A549 (cell line): ENCODE results near the gene ZIC2. TPM values are rescaled to one million over a fixed set of nuclear protein-coding genes. Genes with fewer than 3 reads are reported as not detected.

ENCODE experiments used
- ATAC-seq, 2 experiments: fragments of 200-7000 bp in 1 of 2; fragments of >200 bp in 1 of 2; cut with Nextera tagmentation in 1 of 2; cut with Tn5 transposase in 1 of 2; 3 replicates each; pipeline versions ENCODE4 v1.8.0 to v1.9.1; 2018 to 2020; ENCODE audit warnings: mild to moderate bottlenecking in 1 of 2, moderate library complexity in 1 of 2
- CTCF ChIA-PET: fragments of 300-600 bp; sonication (Branson Sonifier 250); formaldehyde crosslinking; extraction: SDS; loops from one replicate; lab custom pipeline; 2021; ENCODE audit warnings: antibody characterized with exemption, inconsistent platforms; lab: Yijun Ruan, JAX
- POLR2A ChIA-PET: fragments of 350-600 bp; formaldehyde crosslinking; extraction: SDS; loops from one replicate; lab custom pipeline; 2021; ENCODE audit warnings: antibody characterized with exemption, inconsistent platforms; lab: Yijun Ruan, JAX
- DNase-seq, 2 experiments: peaks; one replicate each; pipeline versions ENCODE4 v3.0.0 to v3.0.0-alpha.2; 2011 to 2016; ENCODE audit warnings: low read depth in 1 of 2, low spot score in 1 of 2
- FAIRE-seq: peaks from 2 replicates; lab custom pipeline; 2011; peaks lifted over from hg19 to GRCh38; lab: Jason Lieb, UNC
- H3K27ac ChIP-seq, 2 experiments: fragments of >200 bp; sonication (Bioruptor Twin); formaldehyde crosslinking; 3 replicates each; pipeline ENCODE4 v1.5.1; 2016 to 2017
- H3K4me1 ChIP-seq: fragments of >200 bp; sonication (Bioruptor Twin); formaldehyde crosslinking; 3 replicates; pipeline ENCODE4 v1.6.1; 2016
- H3K4me2 ChIP-seq: fragments of >200 bp; sonication (Bioruptor Twin); formaldehyde crosslinking; 3 replicates; pipeline ENCODE4 v1.6.1; 2016
- H3K4me3 ChIP-seq: fragments of >200 bp; sonication (Bioruptor Twin); formaldehyde crosslinking; 3 replicates; pipeline ENCODE4 v1.5.1; 2016
- H3K9me3 ChIP-seq: fragments of >200 bp; sonication (Bioruptor Twin); formaldehyde crosslinking; 3 replicates; pipeline ENCODE4 v1.6.1; 2016
- CEBPB ChIP-seq, 2 experiments: fragments of >200 bp in 1 of 2; sonication (Bioruptor Twin) in 1 of 2; formaldehyde crosslinking in 1 of 2; IDR thresholded peaks; 2 replicates each; pipeline ENCODE4 v1.6.1; 2012 to 2016
- CHD4 ChIP-seq: fragments of 200-600 bp; sonication (generic); IDR thresholded peaks from 2 replicates; pipeline ENCODE4 v1.6.1; 2016; ENCODE audit warnings: antibody characterized with exemption, mild to moderate bottlenecking, borderline replicate concordance
- GATA3 ChIP-seq: IDR thresholded peaks from 2 replicates; pipeline ENCODE4 v1.6.1; 2012; ENCODE audit warnings: borderline replicate concordance
- HEYL ChIP-seq: fragments of 250-450 bp; sonication (Bioruptor Pico); IDR thresholded peaks from 2 replicates; pipeline ENCODE4 v1.8.0; 2021; ENCODE audit warnings: mild to moderate bottlenecking, moderate library complexity
- HOXA7 ChIP-seq: fragments of 250-450 bp; sonication (Bioruptor Pico); IDR thresholded peaks from 2 replicates; pipeline ENCODE4 v1.5.0; 2020; ENCODE audit warnings: mild to moderate bottlenecking, moderate library complexity
- HOXB5 ChIP-seq: fragments of 250-450 bp; sonication (Bioruptor Pico); IDR thresholded peaks from 2 replicates; pipeline ENCODE4 v1.5.0; 2020; ENCODE audit warnings: mild to moderate bottlenecking, moderate library complexity
- KDM1A ChIP-seq: fragments of 200-600 bp; sonication (generic); IDR thresholded peaks from 2 replicates; pipeline ENCODE4 v1.6.1; 2016; ENCODE audit warnings: low read depth, mild to moderate bottlenecking
- KDM5A ChIP-seq: fragments of 200-600 bp; sonication (generic); IDR thresholded peaks from 2 replicates; pipeline ENCODE4 v1.6.1; 2016; ENCODE audit warnings: antibody characterized with exemption, mild to moderate bottlenecking
- MAFK ChIP-seq: fragments of 450-650 bp; IDR thresholded peaks from 2 replicates; pipeline ENCODE4 v1.6.1; 2014; ENCODE audit not compliant: partially characterized antibody
- MAZ ChIP-seq: fragments of 150-350 bp; IDR thresholded peaks from 2 replicates; pipeline ENCODE4 v1.6.1; 2014; ENCODE audit warnings: antibody characterized with exemption, low read depth, low read length, borderline replicate concordance
- NR3C1 ChIP-seq: fragments of >200 bp; sonication (Bioruptor Twin); formaldehyde crosslinking; IDR thresholded peaks from 3 replicates; pipeline ENCODE4 v1.6.1; 2017
- PHF8 ChIP-seq: fragments of 200-600 bp; sonication (generic); IDR thresholded peaks from 2 replicates; pipeline ENCODE4 v1.6.1; 2016; ENCODE audit warnings: low read depth, mild to moderate bottlenecking, antibody characterized with exemption, moderate library complexity, borderline replicate concordance
- RARB ChIP-seq: fragments of 250-450 bp; sonication (Bioruptor Pico); IDR thresholded peaks from 2 replicates; pipeline ENCODE4 v1.8.0; 2021; ENCODE audit warnings: mild to moderate bottlenecking, moderate library complexity
- RFX5 ChIP-seq: fragments of 450-650 bp; IDR thresholded peaks from 2 replicates; pipeline ENCODE4 v1.7.1; 2014; ENCODE audit warnings: antibody characterized with exemption, mild to moderate bottlenecking, moderate library complexity
- RNF2 ChIP-seq: fragments of 200-600 bp; sonication (generic); IDR thresholded peaks from 2 replicates; pipeline ENCODE4 v1.6.1; 2016; ENCODE audit warnings: low read depth, mild to moderate bottlenecking, antibody characterized with exemption, moderate library complexity, borderline replicate concordance
- SMC3 ChIP-seq: fragments of >200 bp; sonication (Bioruptor Twin); formaldehyde crosslinking; IDR thresholded peaks from 3 replicates; pipeline ENCODE4 v1.6.1; 2018; ENCODE audit warnings: inconsistent platforms
- ZNF302 ChIP-seq: fragments of 250-450 bp; sonication (Bioruptor Pico); IDR thresholded peaks from 2 replicates; pipeline ENCODE4 v1.9.0; 2021; ENCODE audit warnings: inconsistent platforms, mild to moderate bottlenecking, moderate library complexity
- WGBS: methylation state at CpG from one replicate; pipeline ENCODE4 v1.1.6; 2017; ENCODE audit errors: missing lambda C conversion rate; 5-methylcytosine and 5-hydroxymethylcytosine counted together
- polyA plus RNA-seq, 4 experiments: library from polyadenylated mRNA; depleted of rRNA in 3 of 4; stranded (reverse); fragments of >200 nt; fragmentation: RNase III in 1 of 4; extraction: RNeasy Plus Mini Kit Qiagen cat#74134 plus additional on column Dnase treatment in 1 of 4; gene quantifications; 2 replicates in 3 of 4; 3 replicates in 1 of 4; pipeline ENCODE4 v1.2.3, GENCODE V29; 2011 to 2017
- TF ChIP-seq, protein P1 (sequence below): fragments of >200 bp; sonication (Bioruptor Twin); formaldehyde crosslinking; IDR thresholded peaks from 2 replicates; pipeline ENCODE4 v1.6.1; 2016
- TF ChIP-seq, protein P2 (sequence below): IDR thresholded peaks from 2 replicates; pipeline ENCODE4 v1.6.1; 2012
- TF ChIP-seq, protein P3 (sequence below): fragments of 450-650 bp; IDR thresholded peaks from 2 replicates; pipeline ENCODE4 v1.6.1; 2014; ENCODE audit warnings: antibody characterized with exemption
- TF ChIP-seq, protein P4 (sequence below): fragments of 150-350 bp; IDR thresholded peaks from 2 replicates; pipeline ENCODE4 v1.6.1; 2014; ENCODE audit warnings: low read depth, mild to moderate bottlenecking, low read length
- TF ChIP-seq, protein P5 (sequence below): fragments of 200-600 bp; sonication (generic); IDR thresholded peaks from 2 replicates; pipeline ENCODE4 v1.6.1; 2016; ENCODE audit warnings: antibody characterized with exemption, mild to moderate bottlenecking, moderate library complexity
- TF ChIP-seq, protein P6 (sequence below): fragments of 250-450 bp; sonication (Bioruptor Pico); IDR thresholded peaks from 2 replicates; pipeline ENCODE4 v1.5.0; 2020; ENCODE audit warnings: low read depth, mild to moderate bottlenecking, moderate library complexity
- TF ChIP-seq, protein P7 (sequence below): IDR thresholded peaks from 2 replicates; pipeline ENCODE4 v1.6.1; 2012

ZIC2 gene
- polyA plus RNA-seq, 2 of the 4 experiments (the other 2 are of a cell fraction): 2.1 to 10.3 TPM

DNA sequence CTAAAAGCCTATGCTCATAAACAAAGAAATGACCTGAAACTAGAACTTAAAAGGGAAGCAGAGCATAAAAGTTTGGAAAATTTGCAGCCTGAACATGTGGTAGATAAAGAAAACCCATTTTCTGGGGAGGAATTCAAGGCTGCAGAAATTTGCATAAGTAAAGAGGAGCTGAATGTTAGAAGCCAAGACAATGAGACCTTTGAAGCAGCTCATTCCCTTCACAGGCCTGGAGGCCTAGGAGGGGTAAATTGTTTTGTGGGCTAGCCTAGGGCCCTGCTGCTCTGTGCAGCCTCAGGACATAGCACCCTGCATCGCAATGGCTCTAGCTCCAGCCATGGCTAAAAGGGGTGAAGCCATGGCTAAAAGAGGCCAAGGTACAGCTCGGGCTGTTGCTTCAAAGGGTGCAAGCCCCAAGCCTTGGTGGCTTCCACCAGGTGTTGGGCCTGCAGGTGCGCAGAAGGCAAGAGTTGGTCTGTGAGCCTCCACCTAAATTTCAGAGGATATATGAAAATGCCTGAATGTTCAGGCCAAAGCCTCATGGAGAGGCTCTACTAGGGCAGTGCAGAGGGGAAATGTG lies 38.3 kb downstream of the ZIC2 start:
- DNase-seq: no peak
- TF ChIP-seq, protein P1, sequence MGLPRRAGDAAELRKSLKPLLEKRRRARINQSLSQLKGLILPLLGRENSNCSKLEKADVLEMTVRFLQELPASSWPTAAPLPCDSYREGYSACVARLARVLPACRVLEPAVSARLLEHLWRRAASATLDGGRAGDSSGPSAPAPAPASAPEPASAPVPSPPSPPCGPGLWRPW: no peak
- TF ChIP-seq, protein P2, sequence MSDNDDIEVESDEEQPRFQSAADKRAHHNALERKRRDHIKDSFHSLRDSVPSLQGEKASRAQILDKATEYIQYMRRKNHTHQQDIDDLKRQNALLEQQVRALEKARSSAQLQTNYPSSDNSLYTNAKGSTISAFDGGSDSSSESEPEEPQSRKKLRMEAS: no peak
- TF ChIP-seq RFX5: no peak
- TF ChIP-seq, protein P3, sequence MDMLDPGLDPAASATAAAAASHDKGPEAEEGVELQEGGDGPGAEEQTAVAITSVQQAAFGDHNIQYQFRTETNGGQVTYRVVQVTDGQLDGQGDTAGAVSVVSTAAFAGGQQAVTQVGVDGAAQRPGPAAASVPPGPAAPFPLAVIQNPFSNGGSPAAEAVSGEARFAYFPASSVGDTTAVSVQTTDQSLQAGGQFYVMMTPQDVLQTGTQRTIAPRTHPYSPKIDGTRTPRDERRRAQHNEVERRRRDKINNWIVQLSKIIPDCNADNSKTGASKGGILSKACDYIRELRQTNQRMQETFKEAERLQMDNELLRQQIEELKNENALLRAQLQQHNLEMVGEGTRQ: no peak
- no peak for ATAC-seq
- CTCF ChIA-PET: interaction anchor here (1.2 kb wide), 1 partner anchor 9 kb away, joined by 3 read pairs; no protein-coding TSS in a partner anchor
- Histone ChIP-seq H3K9me3 (no peaks in the 10 kb centered on the region), H3K4me2 (no peak overlapping the region), H3K4me3 (no peak overlapping the region), H3K27ac (no peak overlapping the region), H3K4me1 (no peaks in the 10 kb centered on the region)
- WGBS: 96% methylated on average over 3 of the region's 3 CpGs
- POLR2A ChIA-PET: no interaction called here
- FAIRE-seq: no peak

DNA sequence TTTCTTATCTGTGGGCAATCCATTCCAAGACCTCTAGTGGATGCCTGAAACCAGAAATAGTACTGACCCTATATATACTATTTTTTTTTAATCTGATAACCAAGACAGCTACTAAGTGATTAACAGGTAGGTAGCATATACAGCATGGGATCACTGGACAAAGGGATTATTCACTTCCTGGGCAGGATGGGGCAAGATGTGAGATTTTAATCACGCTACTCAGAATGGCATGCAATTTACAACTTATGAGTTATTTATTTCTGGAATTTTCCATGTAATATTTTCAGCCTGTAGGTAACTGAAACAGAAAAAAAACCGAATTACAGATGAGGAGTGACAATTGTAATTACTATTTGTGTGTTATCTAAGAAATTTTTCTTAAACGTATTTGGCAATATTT lies 41.2 kb downstream of the ZIC2 start:
- H3K4me2 ChIP-seq: no peak overlapping the region
- CTCF ChIA-PET: no interaction called here
- ATAC-seq (no peak), DNase-seq (no peak), FAIRE-seq (no peak)
- TF ChIP-seq SMC3: no peak
- TF ChIP-seq, protein P4, sequence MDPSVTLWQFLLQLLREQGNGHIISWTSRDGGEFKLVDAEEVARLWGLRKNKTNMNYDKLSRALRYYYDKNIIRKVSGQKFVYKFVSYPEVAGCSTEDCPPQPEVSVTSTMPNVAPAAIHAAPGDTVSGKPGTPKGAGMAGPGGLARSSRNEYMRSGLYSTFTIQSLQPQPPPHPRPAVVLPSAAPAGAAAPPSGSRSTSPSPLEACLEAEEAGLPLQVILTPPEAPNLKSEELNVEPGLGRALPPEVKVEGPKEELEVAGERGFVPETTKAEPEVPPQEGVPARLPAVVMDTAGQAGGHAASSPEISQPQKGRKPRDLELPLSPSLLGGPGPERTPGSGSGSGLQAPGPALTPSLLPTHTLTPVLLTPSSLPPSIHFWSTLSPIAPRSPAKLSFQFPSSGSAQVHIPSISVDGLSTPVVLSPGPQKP: no peak
- TF ChIP-seq HOXA7: no peak
- TF ChIP-seq KDM5A: no peak
- TF ChIP-seq GATA3: no peak
- TF ChIP-seq PHF8: no peak
- TF ChIP-seq HOXB5 (CRISPR knock-in tag): no peak
- no peak for TF ChIP-seq RARB (CRISPR knock-in tag)
- no peak for TF ChIP-seq HEYL
- TF ChIP-seq, protein P5, sequence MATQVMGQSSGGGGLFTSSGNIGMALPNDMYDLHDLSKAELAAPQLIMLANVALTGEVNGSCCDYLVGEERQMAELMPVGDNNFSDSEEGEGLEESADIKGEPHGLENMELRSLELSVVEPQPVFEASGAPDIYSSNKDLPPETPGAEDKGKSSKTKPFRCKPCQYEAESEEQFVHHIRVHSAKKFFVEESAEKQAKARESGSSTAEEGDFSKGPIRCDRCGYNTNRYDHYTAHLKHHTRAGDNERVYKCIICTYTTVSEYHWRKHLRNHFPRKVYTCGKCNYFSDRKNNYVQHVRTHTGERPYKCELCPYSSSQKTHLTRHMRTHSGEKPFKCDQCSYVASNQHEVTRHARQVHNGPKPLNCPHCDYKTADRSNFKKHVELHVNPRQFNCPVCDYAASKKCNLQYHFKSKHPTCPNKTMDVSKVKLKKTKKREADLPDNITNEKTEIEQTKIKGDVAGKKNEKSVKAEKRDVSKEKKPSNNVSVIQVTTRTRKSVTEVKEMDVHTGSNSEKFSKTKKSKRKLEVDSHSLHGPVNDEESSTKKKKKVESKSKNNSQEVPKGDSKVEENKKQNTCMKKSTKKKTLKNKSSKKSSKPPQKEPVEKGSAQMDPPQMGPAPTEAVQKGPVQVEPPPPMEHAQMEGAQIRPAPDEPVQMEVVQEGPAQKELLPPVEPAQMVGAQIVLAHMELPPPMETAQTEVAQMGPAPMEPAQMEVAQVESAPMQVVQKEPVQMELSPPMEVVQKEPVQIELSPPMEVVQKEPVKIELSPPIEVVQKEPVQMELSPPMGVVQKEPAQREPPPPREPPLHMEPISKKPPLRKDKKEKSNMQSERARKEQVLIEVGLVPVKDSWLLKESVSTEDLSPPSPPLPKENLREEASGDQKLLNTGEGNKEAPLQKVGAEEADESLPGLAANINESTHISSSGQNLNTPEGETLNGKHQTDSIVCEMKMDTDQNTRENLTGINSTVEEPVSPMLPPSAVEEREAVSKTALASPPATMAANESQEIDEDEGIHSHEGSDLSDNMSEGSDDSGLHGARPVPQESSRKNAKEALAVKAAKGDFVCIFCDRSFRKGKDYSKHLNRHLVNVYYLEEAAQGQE: no peak
- TF ChIP-seq, protein P6, sequence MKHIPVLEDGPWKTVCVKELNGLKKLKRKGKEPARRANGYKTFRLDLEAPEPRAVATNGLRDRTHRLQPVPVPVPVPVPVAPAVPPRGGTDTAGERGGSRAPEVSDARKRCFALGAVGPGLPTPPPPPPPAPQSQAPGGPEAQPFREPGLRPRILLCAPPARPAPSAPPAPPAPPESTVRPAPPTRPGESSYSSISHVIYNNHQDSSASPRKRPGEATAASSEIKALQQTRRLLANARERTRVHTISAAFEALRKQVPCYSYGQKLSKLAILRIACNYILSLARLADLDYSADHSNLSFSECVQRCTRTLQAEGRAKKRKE (CRISPR knock-in tag): no peak
- TF ChIP-seq MAZ: no peak
- TF ChIP-seq KDM1A: no peak
- TF ChIP-seq NR3C1: no peak
- TF ChIP-seq ZNF302: no peak
- TF ChIP-seq CHD4: no peak
- TF ChIP-seq, protein P7, sequence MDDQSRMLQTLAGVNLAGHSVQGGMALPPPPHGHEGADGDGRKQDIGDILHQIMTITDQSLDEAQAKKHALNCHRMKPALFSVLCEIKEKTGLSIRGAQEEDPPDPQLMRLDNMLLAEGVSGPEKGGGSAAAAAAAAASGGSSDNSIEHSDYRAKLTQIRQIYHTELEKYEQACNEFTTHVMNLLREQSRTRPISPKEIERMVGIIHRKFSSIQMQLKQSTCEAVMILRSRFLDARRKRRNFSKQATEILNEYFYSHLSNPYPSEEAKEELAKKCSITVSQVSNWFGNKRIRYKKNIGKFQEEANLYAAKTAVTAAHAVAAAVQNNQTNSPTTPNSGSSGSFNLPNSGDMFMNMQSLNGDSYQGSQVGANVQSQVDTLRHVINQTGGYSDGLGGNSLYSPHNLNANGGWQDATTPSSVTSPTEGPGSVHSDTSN: no peak
- TF ChIP-seq MAFK: no peak
- no peak for TF ChIP-seq RNF2
- TF ChIP-seq CEBPB (IDR thresholded peaks at IDR 0.05): no peak
- no peak overlapping the region for H3K4me3 ChIP-seq
- POLR2A ChIA-PET: no interaction called here
- no peak overlapping the region for H3K27ac ChIP-seq
- H3K9me3 ChIP-seq: no peaks in the 10 kb centered on the region
- WGBS: 70% methylated on average over 3 of the region's 3 CpGs
- H3K4me1 ChIP-seq: no peaks in the 10 kb centered on the region
